Activated naive CD4-positive, alpha-beta T cell treated with Interleukin-2 at 50 U/mL for 16 hours (primary cell): ENCODE data around the gene TEX28.
"Not testable (repeated sequence)": the region's sequence is repeated elsewhere in the genome, so short reads cannot be mapped to it uniquely, and the experiment has no call there.

Experiments used
- DNase-seq: peaks from one replicate; pipeline ENCODE4 v3.0.0-alpha.2; 2020

The TEX28 gene

DNA sequence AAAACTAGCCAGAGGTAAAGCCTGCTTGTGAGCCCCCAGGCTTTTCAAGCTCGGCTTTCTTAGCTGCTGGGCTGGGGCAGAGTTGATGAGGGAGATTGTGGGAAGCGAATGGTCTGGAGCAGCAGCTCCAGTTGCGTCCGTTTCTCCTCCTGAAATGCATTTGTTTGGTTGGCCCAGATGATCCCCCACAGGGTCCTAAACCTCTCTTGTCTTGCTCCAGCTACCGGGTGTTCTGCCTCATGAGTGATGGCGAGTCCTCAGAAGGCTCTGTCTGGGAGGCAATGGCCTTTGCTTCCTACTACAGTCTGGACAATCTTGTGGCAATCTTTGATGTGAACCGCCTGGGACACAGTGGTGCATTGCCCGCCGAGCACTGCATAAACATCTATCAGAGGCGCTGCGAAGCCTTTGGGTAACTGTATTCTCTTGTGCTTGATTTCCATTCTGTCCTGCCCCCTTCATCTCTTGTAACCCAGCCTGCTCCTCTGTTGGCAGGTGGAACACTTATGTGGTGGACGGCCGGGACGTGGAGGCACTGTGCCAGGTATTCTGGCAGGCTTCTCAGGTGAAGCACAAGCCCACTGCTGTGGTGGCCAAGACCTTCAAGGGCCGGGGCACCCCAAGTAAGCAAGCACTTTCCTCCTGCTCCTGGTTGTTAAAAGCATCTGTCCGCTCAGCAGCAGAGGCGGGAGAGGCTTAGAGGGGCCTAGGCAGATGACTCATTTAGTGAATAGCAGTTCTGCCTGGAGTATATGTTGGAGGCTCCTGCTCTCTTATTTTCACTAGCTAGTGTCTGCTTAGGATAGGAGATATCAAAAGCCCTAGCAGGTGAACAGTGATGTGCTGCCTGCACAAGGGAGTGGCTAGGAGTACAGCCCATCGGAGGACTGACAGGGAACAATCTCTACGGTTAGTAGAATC is 16.0 kb upstream of the TEX28 start:
- no peak for DNase-seq

DNA sequence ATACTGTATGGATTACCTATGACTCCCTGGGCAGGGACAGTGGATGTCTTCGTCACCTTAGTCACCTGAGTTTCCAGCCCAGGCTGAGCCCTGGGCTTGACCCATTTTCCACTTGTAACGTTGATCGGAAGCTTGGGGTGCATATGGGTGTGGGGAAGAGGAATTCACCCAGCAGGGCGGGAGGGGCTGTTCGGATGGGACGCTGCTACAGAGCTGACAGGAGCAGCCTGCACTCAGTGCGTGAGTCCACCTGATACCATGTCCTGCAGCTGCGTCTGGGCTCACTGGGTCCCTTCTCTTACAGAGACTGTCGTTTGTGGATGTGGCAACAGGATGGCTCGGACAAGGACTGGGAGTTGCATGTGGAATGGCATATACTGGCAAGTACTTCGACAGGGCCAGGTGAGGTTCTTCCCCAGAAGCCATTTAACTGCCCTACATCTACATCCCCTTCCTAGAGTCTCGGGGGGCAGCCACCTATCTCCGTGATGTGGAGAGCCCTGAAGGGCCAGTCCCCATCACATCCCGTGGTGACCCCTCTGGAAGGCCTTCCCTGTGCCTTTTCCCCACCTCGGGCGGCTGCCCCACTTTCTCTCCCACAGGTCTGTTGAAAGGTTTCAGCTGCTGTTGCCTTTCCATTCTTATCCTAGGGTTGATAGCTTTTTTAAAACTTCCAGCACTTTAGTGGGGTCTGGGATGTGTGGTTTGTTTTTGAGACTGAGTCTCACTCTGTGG is 14.3 kb upstream of the TEX28 start:
- DNase-seq = no peak

DNA sequence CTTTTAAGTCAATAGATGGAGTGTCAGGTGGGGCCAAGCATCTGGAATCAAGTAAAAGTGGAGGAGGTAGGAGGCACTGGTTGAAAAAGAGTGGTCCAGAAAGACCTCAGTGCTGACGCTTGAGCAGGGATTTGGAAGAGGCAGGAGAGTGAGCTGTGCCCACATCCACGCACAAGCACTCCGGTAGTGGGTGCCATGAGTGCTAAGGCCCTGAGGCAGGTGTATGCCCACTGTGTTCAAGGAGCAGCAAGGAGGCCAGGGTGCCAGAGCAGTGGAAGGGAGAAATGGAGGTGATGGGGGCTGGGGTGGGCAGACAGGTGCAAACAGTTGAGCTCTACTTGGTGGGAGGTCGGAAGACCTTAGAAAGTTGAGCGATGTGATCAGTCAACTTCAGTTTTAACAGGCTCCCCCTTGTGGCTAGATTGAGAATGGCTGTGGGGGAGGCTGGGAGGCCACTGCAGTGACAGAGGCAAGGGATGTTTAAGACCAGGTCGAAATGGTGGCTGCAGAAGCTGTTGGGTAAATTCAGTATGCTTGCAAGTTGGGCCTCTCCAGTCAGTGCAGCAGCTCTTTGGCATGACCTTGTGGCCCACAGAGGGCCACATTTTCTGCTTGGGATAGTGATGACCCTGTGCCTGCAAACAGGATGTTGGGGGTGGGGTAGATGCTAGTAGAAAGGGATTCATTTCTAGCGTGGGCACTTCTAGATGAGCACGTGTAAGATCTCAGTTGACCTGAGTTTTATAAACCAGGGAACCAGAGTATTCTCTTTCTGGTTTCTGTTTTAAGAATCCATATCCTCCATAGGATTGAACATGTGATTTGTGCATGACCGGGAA is 13.4 kb upstream of the TEX28 start:
- peak; percentile 80 for DNase-seq

DNA sequence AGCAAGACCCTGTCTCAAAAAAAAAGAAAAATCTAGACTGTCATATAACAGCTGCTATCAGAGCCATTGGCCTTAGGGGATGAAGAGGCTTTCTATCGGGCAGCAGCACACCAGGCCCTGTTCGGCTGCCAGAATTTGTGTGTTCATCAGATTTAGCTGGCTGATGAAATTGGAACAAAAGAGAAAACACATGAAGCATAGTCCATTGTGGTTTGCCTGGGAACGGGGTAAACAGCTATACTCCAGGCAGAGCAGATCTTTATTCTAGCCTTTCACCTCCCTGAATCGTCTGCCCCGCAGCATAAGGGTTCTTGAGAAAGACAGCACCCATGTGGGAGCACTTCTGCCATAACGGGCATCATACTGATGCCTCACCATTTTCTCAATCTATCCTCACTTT is 12.3 kb upstream of the TEX28 start:
- DNase-seq = no peak

DNA sequence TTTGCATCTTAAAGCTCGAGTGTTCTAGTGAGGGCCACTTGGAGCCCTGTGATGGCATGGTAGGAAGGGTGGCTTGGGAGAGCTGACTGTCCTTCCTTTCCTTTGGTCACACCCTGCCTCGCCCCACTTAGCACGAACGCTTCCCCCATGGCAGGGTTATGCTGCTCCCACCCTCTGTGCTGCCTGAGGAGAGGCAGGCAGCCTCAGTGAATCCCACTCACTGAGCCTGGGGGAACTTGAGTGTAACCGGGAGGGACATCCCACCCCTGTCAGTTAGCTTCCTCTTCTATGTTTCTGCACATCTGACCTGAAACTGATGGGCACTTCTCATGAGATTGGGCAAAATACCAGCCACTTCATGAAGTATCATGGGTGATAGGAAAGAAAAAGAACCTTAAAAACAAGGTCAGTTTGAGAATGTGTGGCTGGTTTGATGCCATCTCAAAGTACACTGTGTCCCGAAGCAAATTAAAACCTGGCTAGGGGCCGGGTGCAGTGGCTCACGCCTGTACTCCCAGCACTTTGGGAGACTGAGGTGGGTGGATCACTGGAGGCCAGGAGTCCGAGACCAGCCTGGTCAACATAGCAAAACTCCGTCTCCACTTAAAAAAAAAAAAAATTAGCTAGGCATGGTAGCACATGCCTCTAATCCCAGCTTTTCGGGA is 10.7 kb upstream of the TEX28 start:
- no peak for DNase-seq

DNA sequence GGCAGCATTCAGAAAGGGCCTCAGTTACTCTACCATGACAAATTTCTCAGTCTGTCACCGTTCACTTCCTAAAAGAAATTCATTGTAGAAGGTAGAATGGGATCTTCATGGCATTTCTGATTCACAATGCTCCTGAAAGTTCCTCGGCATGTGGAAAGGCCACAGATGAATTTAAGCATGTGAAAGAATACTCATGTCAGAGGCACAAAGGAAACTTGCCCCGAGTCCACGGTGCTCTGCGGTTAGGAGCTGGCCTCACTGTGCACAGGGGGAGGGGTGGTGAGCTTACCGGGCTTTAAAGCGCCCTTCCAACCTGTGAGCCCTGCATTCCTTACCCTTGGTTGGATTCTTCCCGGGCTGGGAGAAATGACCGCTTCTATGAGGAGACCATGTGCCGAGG is 9.9 kb upstream of the TEX28 start:
- no peak for DNase-seq

DNA sequence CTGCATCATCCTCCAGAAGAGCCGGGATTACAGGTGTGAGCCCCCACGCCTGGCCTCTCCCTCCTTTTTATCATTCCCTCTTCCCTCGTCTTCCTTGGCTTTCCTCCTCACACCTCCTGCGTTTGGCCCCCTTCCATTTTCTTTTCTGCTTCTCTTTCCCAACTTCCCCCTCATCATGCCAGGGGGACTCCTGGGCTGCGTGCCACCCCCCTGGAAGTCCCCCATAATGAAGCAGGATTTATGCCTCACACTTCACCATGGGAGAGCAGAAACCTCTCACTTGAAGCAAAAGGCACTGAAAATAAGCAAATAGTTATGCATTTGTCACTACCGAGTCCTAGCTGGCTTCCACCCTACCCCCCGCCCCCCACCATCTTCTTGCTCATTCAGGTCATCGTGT is 8.6 kb upstream of the TEX28 start:
- DNase-seq = no peak

DNA sequence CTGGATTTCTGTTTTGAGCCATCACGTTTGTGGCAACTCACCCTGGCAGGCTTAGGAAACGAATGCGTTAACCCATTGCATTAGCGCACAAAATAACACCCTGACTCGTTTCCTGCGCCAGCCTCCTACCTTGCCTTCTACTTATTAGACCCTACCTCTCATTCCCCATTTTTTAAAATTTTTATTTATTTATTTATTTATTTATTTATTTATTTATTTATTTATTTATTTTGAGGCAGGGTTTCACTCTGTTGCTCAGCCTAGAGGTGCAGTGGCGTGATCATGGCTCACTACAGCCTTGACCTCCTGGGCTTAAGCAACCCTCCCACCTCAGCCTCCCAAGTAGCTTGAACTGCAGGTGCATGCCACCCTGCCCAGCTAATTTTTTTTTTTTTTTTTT is 8.1 kb upstream of the TEX28 start:
- not testable (repeated sequence) for DNase-seq

DNA sequence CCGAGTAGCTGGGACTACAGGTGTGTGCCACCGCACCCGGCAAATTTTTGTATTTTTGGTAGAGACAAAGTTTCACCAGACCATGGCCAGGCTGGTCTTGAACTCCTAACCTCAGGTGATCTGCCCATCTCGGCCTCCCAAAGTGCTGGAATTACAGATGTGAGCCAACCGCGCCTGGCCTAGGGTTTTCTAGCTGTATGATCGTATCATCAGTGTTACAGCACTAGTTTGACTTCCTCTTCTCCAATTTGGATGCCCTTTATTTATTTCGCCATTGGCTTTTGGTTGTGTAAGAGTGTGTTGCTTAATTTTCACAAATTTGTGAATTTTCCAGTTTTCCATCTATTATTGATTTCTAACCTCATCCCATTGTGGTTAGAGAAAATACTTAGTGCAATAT is 5.9 kb upstream of the TEX28 start:
- no peak for DNase-seq

DNA sequence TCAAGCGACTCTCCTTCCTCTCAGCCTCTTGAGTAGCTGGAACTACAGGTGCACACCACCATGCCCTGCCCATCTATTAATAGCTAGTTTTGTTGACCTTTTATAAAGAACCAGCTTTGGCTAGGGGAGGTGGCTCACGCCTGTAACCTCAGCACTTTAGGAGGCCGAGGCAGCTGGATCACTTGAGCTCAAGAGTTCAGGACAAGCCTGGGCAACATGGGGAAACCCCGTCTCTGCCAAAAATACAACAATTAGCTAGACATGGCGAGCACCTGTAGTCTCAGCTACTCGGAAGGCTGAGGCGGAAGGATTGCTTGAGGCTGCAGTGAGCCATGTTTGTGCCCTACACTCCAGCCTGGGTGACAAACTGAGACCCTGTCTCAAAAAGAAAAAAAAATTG is 3.4 kb upstream of the TEX28 start:
- DNase-seq = no peak

DNA sequence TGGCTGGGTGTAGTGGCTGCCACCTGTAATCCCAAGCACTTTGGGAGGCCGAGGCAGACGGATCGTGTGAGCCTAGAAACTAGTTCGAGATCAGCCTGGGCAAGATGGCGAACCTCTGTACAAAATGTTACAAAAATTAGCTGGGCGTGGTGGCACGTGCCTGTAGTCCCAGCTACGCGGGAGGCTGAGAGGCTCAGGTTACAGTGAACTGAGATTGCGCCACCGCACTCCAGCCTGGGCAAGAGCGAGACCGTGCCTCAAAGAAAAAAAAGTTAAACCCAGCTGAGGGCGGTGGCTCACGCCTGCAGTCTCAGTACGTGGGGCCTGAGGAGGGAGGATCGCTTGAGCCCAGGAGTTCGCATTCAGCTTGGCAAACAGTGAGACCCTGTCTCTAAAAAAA is 1.8 kb upstream of the TEX28 start:
- DNase-seq = no peak

DNA sequence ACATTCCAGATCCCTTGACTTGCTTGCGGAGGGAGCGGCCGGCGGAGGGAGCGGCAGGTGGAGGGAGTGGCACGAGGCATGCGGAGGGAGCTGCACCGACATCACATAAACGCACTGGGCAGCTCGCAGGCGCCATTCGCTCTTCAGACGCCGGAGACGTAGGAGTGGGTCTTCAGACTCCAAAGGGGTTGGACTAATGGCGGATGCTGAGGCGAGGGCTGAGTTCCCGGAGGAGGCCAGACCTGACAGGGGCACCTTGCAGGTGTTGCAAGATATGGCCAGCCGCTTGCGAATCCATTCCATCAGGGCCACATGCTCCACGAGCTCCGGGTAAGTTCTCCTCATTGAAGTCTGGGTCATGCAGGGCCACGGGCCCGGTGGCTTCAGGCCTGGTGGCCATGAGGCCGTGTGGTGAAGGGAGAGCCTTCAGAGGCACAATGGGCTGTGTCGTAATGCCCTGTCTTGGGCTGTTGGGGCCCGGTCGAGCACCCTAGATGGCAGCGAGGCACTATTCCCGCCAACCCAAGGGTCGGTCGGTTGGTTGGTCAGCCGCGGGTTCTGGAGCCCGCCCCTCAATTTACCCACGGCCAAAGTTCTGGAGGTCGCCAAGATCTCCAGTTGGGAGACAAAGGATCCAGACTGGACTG is 863 bp upstream of the TEX28 start, which contains the start of gene TKTL1:
Gene TKTL1, plus strand, starts transcription at position 132 of the 647 bp plus-strand sequence. Its CDS starts 65 bp downstream, at position 197.
- DNase-seq = no peak

DNA sequence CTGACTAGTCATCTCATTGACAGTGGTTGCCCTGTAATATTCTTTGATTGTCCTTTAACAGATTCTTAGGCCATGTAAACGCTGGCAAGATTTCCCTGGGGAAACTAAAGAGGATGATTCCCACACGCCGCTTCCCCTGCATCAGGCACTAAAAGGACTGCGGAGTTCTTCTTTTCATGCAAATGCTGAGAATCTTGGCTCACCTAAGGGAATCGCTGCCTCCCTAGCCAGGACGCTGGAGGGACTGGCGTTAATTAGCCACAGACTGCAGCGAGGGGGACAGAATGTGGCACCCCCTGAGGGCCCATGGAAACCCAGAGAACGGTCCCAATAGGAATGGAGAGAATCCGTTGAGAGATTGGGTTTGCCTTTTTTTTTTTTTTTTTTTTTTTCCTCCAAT is 8.5 kb downstream of the TEX28 start:
- DNase-seq = not testable (repeated sequence)

DNA sequence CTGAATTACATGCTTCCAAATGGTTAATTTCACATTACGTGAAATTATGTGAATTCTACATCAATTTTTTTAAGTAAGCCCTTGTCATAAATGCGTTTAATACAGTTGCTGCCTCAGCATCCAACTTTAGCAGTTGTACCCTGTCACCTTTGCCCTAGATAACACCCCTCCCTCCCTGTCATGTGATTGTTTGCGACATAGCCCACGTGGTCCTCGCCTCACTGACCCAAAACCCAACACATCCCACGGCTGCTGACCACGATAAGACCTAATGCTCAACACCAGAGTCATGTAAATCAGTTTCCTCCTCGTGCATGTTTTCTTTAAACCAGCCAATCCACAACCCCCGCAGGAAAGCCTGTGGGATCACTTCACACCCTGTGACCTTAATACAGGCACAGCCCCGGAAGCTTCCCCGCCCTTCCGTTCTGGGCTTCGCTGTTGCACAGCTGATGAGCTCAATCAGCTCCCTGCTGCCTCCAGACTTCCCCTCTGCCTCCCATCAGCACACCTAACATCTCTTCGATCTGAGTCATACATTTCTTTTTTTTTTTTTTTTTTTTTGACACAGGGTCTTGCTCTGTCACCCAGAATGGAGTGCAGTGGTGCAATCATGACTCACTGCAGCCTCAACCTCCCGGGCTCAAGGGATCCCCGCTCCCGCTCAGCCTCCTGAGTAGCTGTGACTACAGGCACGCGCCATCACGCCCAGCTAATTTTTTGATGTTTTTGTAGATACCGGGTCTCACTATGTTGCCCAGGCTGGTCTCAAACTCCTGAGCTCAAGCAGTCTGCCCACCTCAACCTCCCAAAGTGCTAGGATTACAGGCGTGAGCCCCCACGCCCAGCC is 10.2 kb downstream of the TEX28 start:
- DNase-seq = not testable (repeated sequence)

DNA sequence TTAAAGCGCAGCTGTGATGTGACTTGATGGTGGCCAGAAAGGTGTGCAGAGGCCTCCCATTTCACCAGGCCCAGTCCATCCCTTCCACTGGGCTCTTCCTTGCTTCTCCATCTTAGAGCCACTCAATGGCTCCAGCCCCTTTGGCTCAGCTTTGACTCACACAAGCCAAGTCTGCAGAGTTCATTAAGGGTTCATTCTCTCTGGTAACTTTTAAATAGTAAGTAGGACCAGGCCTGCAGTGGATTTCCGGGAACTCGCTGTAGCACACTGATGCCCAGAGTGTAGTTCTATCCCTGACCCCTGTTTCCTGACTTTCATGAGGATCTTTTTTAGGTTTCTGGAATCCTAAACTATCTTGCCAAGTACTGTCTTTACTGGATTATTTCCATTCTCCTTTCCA is 25.7 kb downstream of the TEX28 start:
- not testable (repeated sequence) for DNase-seq

DNA sequence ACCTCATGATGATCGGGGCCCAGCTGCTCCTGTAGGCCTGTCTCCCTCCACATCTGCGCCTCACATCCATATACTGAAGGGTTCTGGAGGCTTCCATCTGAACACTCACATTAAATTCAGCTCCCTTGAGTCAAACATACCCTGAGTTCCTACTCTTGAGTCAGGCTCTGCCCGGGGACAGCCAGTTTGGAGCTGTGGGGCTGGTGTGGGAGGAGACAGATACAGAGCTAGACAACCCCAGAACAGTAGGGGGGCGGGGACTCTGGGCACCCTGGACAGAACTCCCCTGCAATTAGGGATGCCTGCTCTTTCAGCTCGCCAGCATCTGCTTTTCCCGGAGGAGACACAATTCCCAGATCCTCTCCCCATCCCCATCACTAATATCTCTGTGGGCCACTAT is 31.9 kb downstream of the TEX28 start:
- DNase-seq = not testable (repeated sequence)

DNA sequence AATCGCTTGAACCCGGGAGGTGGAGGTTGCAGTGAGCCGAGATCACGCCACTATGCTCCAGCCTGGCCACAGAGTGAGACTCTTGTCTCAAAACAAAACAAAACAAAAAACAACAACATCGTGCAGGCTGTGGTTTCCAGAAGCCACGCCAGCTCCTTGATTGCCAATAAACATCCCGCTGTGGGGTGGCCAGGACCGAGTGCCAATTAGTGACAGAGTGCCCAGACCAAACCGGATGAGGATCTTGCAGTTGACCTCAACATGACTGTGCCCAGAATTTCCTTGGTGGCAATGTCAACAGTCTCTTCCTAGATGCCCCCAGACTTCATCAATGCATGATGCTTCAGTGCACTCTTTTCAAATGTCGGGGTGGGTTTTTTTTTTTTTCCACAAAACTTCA is 36.2 kb downstream of the TEX28 start:
- DNase-seq = not testable (repeated sequence)

DNA sequence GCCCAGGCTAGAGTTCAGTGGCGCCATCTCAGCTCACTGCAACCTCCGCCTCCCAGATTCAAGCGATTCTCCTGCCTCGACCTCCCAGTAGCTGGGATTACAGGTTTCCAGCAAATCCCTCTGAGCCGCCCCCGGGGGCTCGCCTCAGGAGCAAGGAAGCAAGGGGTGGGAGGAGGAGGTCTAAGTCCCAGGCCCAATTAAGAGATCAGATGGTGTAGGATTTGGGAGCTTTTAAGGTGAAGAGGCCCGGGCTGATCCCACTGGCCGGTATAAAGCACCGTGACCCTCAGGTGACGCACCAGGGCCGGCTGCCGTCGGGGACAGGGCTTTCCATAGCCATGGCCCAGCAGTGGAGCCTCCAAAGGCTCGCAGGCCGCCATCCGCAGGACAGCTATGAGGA is 37.6 kb downstream of the TEX28 start, which contains the start of gene OPN1MW3:
Gene OPN1MW3, plus strand, starts transcription at position 301 of the 400 bp plus-strand sequence. Its CDS starts 38 bp downstream, at position 339.
- not testable (repeated sequence) for DNase-seq

DNA sequence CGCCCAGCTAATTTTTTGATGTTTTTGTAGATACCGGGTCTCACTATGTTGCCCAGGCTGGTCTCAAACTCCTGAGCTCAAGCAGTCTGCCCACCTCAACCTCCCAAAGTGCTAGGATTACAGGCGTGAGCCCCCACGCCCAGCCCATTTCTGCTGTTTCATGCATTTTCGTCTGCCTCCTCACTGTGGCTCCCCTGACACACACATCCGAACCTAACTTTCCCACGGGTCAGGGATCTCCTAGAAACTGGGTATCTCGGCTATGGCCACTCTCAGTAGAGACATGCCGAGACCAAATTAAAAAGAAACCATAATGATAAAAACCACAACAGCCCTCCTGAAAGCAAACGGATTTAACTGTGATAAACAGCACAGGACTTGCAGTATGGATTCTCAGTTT is 46.8 kb downstream of the TEX28 start:
- not testable (repeated sequence) for DNase-seq

DNA sequence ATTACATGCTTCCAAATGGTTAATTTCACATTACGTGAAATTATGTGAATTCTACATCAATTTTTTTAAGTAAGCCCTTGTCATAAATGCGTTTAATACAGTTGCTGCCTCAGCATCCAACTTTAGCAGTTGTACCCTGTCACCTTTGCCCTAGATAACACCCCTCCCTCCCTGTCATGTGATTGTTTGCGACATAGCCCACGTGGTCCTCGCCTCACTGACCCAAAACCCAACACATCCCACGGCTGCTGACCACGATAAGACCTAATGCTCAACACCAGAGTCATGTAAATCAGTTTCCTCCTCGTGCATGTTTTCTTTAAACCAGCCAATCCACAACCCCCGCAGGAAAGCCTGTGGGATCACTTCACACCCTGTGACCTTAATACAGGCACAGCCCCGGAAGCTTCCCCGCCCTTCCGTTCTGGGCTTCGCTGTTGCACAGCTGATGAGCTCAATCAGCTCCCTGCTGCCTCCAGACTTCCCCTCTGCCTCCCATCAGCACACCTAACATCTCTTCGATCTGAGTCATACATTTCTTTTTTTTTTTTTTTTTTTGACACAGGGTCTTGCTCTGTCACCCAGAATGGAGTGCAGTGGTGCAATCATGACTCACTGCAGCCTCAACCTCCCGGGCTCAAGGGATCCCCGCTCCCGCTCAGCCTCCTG is 47.4 kb downstream of the TEX28 start:
- DNase-seq = not testable (repeated sequence)
